ENCODE measurements around the gene ONECUT2.
"Not testable (repeated sequence)": the region's sequence is repeated elsewhere in the genome, so short reads cannot be mapped to it uniquely, and the experiment has no call there.

Gene ONECUT2

DNA sequence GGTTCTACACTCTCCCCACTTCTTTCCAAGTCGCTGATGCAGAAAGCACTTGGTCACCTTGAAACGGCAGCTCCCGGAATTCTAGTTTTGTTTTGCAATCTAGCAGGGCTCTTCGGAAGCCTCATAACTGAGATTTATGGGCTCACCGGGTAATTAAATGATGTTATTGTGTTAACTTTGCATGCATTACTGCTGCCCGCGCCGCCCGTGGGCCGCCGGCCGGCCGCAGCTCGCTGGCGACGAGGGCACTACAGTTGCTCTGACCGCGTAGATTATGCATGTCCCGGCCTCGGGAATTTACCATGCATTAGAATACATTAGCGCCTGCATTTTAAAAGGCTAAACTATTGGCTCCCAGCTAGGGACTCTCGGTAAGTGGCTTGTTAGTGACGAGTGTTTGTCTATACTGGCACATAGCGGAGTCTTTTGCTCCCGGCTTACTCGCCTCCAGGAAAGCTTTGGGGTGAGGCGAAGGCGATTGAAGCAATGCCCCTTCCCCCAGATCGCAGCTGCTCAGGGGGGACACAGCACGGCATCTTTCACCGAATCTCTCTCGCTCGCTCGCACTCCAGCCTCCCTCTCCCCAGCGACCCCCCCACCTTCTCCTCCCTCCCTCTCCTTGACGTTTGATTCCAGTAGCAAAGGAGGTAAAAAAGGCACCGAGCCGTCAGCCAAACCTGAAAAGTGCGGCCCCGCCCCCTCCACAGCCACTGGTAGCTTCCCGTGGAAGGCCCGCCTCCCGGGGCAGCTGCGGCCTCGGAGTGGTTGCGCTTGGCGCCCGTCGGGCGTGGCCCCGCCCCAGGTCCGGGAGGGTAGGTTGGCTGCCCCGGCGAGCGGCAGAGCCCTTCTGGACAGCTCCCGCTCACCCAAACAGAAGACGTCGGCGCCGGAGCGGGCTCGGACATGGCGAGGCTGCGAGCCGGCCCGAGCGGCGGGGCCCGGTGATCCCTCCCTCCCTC lies at the start of gene ONECUT2:
TSS of gene ONECUT2 (plus strand) at position 839 of the 959 bp plus-strand sequence. CDS start 343 bp downstream, outside the sequence.
- DNase-seq (ENCODE audit: low read depth), result peak; percentile 88
- H3K4me3 ChIP-seq (ENCODE audit: control insufficient read depth, low read depth, low read length), result peak within 1 kb of the TSS; percentile 55
- TF ChIP-seq, protein P1, sequence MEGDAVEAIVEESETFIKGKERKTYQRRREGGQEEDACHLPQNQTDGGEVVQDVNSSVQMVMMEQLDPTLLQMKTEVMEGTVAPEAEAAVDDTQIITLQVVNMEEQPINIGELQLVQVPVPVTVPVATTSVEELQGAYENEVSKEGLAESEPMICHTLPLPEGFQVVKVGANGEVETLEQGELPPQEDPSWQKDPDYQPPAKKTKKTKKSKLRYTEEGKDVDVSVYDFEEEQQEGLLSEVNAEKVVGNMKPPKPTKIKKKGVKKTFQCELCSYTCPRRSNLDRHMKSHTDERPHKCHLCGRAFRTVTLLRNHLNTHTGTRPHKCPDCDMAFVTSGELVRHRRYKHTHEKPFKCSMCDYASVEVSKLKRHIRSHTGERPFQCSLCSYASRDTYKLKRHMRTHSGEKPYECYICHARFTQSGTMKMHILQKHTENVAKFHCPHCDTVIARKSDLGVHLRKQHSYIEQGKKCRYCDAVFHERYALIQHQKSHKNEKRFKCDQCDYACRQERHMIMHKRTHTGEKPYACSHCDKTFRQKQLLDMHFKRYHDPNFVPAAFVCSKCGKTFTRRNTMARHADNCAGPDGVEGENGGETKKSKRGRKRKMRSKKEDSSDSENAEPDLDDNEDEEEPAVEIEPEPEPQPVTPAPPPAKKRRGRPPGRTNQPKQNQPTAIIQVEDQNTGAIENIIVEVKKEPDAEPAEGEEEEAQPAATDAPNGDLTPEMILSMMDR (conservative IDR thresholded peaks at IDR 0.05; ENCODE audit: control insufficient read depth, insufficient read depth, low read depth, low read length), result no peak

DNA sequence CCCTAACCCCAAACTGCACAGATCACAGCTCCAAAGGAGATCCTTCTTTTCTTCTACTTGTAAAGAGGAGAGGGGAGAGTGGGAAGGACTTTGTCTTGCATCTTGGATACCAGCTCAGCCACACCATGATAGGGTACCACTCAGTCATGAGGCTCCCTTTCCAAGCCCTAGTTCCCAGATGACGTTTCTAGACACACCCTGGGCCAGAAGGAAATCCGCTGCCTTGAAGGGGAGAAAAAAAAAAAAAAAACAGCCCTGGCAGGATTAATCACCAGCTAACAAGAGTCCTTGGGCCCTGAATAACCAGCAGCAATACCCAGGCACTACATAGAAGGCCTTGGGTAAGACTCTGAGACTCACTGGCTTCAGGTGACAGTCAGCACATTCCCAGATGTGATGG lies 45.9 kb upstream of the ONECUT2 start:
- no peak overlapping the region for H3K4me3 ChIP-seq (ENCODE audit: control insufficient read depth, low read depth, low read length)
- DNase-seq (ENCODE audit: low read depth), result no peak
- TF ChIP-seq, protein P1 (conservative IDR thresholded peaks at IDR 0.05; ENCODE audit: control insufficient read depth, insufficient read depth, low read depth, low read length), result no peak

DNA sequence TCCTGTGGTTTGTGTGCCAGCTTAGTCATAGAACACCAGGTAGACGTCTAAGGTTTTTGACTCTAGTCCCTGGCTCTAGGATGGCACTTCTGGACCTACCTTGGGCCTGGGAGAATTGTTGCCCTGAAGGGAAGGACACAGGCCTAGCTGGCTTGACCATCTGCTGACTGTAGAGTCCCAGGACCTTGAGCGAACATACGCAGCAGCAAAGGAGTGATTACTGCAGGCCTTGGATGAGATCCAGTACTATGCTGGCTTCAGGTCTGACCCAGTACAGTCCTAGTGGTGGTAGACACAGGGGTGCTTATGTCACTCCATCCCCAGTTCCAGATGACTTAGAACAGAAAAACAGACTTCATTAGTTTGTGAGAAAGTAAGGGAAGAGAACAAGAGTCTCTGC lies 45.1 kb upstream of the ONECUT2 start:
- DNase-seq (ENCODE audit: low read depth), result no peak
- no peak overlapping the region for H3K4me3 ChIP-seq (ENCODE audit: control insufficient read depth, low read depth, low read length)
- TF ChIP-seq, protein P1 (conservative IDR thresholded peaks at IDR 0.05; ENCODE audit: control insufficient read depth, insufficient read depth, low read depth, low read length), result no peak

DNA sequence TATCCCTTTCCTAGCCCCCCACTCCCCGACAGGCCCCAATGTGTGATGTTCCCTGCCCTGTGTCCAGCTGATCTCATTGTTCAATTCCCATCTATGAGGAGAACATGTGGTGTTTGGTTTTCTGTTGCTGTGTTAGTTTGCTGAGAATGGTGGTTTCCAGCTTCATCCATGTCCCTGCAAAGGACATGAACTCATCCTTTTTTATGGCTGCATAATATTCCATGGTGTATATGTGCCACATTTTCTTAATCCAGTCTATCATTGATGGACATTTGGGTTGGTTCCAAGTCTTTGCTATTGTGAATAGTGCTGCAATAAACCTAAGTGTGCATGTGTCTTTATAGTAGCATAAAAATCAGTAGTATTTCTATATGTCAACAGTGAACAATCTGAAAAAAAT lies 40.4 kb upstream of the ONECUT2 start:
- not testable (repeated sequence) for DNase-seq (ENCODE audit: low read depth)

DNA sequence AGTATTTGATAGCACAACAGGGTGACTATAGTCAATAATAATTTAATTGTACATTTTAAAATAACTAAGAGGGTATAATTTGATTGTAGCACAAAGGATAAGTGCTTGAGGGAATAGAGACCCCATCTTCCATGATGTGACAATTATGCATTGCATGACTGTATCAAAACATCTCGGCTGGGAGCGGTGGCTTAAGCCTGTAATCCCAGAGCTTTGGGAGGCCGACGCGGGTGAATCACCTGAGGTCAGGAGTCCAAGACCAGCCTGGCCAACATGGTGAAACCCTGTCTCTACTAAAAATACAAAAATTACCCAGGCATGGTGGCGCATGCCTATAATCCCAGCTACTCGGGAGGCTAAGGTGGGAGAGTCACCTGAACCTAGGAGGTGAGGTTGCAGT lies 38.3 kb upstream of the ONECUT2 start:
- not testable (repeated sequence) for DNase-seq (ENCODE audit: low read depth); H3K4me3 ChIP-seq (ENCODE audit: control insufficient read depth, low read depth, low read length)

More for the DNA sequence above, 40.4 kb upstream of the ONECUT2 start:
- H3K4me3 ChIP-seq (ENCODE audit: control insufficient read depth, low read depth, low read length), result not testable (repeated sequence)

DNA sequence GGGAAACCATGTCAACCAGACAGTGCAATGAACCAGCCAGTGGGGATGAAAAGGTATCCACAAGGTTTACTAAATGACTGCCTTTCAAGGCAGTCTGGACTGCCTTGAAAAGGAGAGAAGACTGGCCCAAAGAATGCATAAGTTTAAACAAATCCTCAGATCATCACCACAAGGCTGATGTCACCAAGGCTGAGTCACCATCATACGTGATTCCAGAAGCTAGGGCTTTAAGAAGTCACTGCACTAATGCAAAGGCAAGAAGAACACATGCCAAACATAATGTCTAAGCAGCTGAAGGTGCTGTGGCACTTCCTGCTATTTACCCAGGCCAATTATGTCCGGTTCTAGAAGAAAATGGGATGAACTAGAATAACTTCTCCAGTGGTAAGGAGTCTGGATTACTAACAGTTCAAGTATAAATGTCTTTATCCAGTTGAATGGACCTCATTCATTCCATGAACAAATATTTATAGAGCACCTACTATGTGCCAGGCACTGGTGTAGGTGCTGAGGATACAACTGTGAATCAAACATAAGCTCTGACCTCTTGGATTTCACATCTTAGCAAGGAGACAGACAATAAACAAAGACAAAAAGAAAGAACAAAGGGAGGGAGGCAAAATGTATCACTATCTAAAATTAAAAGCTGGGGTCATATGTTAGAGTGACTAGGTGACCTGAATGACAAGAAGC lies 37.6 kb upstream of the ONECUT2 start:
- TF ChIP-seq, protein P1 (conservative IDR thresholded peaks at IDR 0.05; ENCODE audit: control insufficient read depth, insufficient read depth, low read depth, low read length), result no peak
- DNase-seq (ENCODE audit: low read depth), result peak; percentile 15
- no peak overlapping the region for H3K4me3 ChIP-seq (ENCODE audit: control insufficient read depth, low read depth, low read length)

DNA sequence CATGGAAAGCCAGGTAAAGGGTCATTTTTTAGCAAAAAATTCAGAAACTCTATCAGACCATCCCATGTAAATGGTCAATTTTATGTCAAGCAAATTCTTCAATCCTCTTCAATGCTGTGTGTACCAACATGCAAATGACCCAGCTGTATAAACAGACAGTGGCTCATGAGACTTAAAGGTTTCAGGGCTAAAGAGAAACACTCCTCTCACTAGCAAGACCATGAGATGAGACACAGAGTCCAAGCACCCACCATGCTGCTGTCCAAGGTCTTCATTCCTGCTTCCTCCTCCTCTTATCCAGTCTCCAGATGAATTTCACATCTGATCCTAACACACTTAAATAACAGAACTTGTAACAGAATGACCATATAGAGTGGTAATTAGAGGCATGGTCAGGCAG lies 30.8 kb upstream of the ONECUT2 start:
- no peak for DNase-seq (ENCODE audit: low read depth)
- TF ChIP-seq, protein P1 (conservative IDR thresholded peaks at IDR 0.05; ENCODE audit: control insufficient read depth, insufficient read depth, low read depth, low read length), result no peak

More for the DNA sequence above, 30.8 kb upstream of the ONECUT2 start:
- H3K4me3 ChIP-seq (ENCODE audit: control insufficient read depth, low read depth, low read length), result no peak overlapping the region

Data from fibroblast of mammary gland (primary cell).